ENCODE measurements around the gene MAPRE3. TPM values are rescaled to one million over a fixed set of nuclear protein-coding genes. Genes with fewer than 3 reads are reported as not detected.

Gene MAPRE3
- total and polyA plus RNA-seq, 9 of the 15 experiments (the other 6 are each of a cell fraction or from before 2014, with no cell fraction given): 0.70 to 43.2 (median 12.6) TPM

DNA sequence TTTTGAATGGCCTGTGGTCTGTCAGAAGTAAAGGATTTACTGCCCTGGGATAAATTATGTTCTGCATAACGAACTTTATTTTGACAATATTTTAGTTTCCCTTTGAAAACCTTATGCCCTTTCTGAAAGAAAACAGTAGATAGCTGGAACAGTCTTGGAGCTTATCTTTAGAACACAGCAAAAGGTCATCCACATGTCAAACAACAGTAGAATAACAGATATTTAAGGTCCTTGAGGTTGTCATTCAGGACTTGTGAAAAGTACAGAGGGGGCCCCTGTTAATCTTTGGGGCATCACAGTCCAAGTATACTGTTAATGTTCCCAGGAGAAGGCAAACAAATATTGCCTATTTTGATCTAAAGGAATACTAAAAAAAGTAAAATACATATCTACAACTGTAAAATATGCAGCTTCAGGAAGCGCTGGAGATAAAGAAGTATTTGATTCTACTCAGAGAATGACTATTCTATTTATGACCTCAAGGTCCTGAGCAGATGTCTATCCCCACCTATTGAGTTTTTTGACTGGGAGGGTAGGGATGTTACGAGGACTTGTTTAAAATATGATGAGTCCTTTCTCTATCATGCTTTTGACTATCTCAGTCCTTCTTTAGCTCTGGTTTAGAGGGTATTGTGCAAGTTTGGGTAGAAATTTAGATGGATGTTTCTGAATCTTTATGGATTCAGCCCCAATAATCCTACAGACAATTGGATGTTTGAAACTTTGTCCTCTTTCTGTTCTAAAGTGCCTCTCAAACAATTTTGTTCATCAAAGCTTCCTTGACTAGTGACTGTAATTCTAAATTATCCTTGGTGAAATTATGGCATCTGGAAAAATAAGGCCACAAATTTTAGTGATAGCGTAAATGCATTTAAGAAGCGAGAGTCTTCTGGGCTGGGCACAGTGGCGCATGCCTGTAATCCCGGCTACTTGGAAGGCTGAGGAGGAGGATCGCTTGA is 37.3 kb downstream of the MAPRE3 start (continued):
- TF ChIP-seq, protein P1, sequence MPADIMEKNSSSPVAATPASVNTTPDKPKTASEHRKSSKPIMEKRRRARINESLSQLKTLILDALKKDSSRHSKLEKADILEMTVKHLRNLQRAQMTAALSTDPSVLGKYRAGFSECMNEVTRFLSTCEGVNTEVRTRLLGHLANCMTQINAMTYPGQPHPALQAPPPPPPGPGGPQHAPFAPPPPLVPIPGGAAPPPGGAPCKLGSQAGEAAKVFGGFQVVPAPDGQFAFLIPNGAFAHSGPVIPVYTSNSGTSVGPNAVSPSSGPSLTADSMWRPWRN (IDR thresholded peaks at IDR 0.05; ENCODE audit: low read depth): peak; percentile 65; the same call in 1 of the 2 replicates
- TF ChIP-seq, protein P2, sequence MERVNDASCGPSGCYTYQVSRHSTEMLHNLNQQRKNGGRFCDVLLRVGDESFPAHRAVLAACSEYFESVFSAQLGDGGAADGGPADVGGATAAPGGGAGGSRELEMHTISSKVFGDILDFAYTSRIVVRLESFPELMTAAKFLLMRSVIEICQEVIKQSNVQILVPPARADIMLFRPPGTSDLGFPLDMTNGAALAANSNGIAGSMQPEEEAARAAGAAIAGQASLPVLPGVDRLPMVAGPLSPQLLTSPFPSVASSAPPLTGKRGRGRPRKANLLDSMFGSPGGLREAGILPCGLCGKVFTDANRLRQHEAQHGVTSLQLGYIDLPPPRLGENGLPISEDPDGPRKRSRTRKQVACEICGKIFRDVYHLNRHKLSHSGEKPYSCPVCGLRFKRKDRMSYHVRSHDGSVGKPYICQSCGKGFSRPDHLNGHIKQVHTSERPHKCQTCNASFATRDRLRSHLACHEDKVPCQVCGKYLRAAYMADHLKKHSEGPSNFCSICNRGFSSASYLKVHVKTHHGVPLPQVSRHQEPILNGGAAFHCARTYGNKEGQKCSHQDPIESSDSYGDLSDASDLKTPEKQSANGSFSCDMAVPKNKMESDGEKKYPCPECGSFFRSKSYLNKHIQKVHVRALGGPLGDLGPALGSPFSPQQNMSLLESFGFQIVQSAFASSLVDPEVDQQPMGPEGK (CRISPR knock-in tag; IDR thresholded peaks at IDR 0.05; ENCODE audit: borderline replicate concordance): no peak
- TF ChIP-seq ZNF354B (CRISPR knock-in tag; IDR thresholded peaks at IDR 0.05) (no peak), TBL1XR1 (IDR thresholded peaks at IDR 0.05; ENCODE audit: low read length in 2 of 2) (peak; percentile 43 to 79; a peak in 3 of 4 replicates), FOXK1 (CRISPR knock-in tag; IDR thresholded peaks at IDR 0.05; ENCODE audit: borderline replicate concordance) (no peak), SMAD4 (CRISPR knock-in tag; conservative IDR thresholded peaks at IDR 0.05) (peak; percentile 27), PYGO2 (tag; IDR thresholded peaks at IDR 0.05) (peak; percentile 64; the same call in 1 of the 2 replicates), ZNF75A (CRISPR knock-in tag; IDR thresholded peaks at IDR 0.05) (peak; percentile 57; the same call in 1 of the 2 replicates), PTBP1 (IDR thresholded peaks at IDR 0.05; ENCODE audit: low read depth, low read length) (no peak), SMARCA4 (IDR thresholded peaks at IDR 0.05) (peak; percentile 87), HNRNPL (IDR thresholded peaks at IDR 0.05; ENCODE audit: low read depth, low read length) (no peak), CREM (IDR thresholded peaks at IDR 0.05; ENCODE audit: low read depth) (0 out of 2 replicates have a peak, but pooled peaks have one; percentile 32), NCOR1 (IDR thresholded peaks at IDR 0.05) (peak; percentile 89), CEBPG (CRISPR knock-in tag; IDR thresholded peaks at IDR 0.05) (no peak), CEBPG (tag; conservative IDR thresholded peaks at IDR 0.05 in 1 of 2, IDR thresholded peaks at IDR 0.05 in 1 of 2) (peak in 1 of 2 experiments; percentile 68; a peak in 3 of 4 replicates), KAT7 (CRISPR knock-in tag; IDR thresholded peaks at IDR 0.05; ENCODE audit: borderline replicate concordance) (peak; percentile 3; the same call in 1 of the 2 replicates), BCOR (IDR thresholded peaks at IDR 0.05) (no peak; the same call in 1 of the 2 replicates), TEAD2 (tag; IDR thresholded peaks at IDR 0.05) (no peak)
- TF ChIP-seq, protein P3, sequence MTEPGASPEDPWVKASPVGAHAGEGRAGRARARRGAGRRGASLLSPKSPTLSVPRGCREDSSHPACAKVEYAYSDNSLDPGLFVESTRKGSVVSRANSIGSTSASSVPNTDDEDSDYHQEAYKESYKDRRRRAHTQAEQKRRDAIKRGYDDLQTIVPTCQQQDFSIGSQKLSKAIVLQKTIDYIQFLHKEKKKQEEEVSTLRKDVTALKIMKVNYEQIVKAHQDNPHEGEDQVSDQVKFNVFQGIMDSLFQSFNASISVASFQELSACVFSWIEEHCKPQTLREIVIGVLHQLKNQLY (CRISPR knock-in tag; conservative IDR thresholded peaks at IDR 0.05): no peak
- TF ChIP-seq, protein P4, sequence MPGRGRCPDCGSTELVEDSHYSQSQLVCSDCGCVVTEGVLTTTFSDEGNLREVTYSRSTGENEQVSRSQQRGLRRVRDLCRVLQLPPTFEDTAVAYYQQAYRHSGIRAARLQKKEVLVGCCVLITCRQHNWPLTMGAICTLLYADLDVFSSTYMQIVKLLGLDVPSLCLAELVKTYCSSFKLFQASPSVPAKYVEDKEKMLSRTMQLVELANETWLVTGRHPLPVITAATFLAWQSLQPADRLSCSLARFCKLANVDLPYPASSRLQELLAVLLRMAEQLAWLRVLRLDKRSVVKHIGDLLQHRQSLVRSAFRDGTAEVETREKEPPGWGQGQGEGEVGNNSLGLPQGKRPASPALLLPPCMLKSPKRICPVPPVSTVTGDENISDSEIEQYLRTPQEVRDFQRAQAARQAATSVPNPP (IDR thresholded peaks at IDR 0.05; ENCODE audit: borderline replicate concordance, insufficient read depth, insufficient read length): no peak
- TF ChIP-seq, protein P5, sequence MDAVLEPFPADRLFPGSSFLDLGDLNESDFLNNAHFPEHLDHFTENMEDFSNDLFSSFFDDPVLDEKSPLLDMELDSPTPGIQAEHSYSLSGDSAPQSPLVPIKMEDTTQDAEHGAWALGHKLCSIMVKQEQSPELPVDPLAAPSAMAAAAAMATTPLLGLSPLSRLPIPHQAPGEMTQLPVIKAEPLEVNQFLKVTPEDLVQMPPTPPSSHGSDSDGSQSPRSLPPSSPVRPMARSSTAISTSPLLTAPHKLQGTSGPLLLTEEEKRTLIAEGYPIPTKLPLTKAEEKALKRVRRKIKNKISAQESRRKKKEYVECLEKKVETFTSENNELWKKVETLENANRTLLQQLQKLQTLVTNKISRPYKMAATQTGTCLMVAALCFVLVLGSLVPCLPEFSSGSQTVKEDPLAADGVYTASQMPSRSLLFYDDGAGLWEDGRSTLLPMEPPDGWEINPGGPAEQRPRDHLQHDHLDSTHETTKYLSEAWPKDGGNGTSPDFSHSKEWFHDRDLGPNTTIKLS (IDR thresholded peaks at IDR 0.05; ENCODE audit: borderline replicate concordance, low read depth): peak; percentile 27; the same call in 1 of the 2 replicates

Measured in K562 (cell line).